ENCODE data around the gene CEP55. TPM values are rescaled to one million over a fixed set of nuclear protein-coding genes. Genes with fewer than 3 reads are reported as not detected.

Gene CEP55
- total RNA-seq, 2 experiments from 2014 or later: 0.16 to 0.17 TPM

DNA sequence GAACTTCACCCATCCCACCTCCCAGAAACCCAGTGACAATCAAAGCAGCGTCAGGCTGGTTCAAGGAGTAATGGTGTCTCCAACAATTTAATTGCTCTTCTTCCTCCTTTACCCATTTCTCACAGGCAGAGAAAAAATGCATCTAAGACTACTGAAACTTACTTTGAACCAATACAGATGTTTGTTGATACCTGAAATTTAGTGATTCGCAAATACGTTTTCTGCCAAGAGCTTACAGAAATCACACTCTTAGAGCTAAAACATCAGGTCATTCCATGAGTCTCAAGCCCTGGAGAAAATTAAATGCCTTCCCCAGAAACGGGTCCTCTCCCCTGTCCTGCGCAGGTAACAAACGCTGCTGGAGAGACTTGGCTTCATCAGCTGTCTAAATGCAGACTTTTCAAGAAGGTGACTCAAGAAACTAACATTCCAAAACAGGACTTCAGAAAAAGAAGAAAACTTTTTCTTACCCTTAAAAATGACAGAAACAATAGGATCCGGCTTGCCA, 14.7 kb upstream of the CEP55 start:
- H3K27ac ChIP-seq (ENCODE audit: low read depth in 1 of 2, low read length in 2 of 2): no peak overlapping the region
- H3K27ac Mint-ChIP-seq: no peak overlapping the region
- POLR2A ChIA-PET: interaction anchor here (1.0 to 3.0 kb wide), 5 partner anchors 9 to 113 kb away, joined by 4 to 29 read pairs (median 7); no protein-coding TSS in a partner anchor

DNA sequence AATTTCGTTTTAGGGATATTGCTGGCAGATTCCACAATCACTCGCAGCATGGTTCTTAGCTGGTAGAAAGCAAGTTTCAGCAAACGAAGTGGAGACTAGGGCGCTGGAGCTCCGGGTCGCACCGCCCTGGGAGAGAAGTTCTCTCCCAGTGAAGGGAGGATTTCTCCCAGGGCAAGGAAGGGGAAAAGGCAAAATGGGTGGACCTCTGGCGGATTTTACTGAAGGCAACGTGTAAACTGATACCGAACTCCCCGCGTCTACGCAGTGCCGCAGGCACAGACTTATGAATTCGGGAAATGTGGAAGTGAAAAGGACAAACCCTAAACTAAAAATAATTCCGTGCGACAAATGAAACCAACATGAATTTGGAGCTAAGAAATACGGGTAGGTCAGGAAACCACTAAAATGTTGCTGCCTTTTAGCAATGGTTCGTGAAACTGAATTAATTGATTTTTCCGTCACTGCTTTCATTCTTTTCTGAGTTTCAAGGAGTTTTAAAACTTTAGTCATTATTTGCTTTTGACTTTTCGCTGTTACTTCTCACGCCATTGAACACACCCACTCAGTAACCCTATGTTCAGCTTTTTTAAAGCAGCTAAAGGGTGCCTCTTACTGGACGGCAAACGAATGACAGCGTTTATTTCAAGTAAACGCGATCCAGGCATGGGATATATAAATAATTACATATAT, 14.1 kb upstream of the CEP55 start, which contains the start of gene MYOF:
TSS of gene MYOF (minus strand) at position 190 of the 690 bp plus-strand sequence. CDS start at position 50, 140 bp downstream.
- Mint-ChIP-seq H3K4me3 (peak within 1 kb of the TSS; percentile 84), H3K9me3 (no peaks in the 10 kb centered on the region), H3K36me3 (ENCODE audit: low read depth) (no peaks in the 10 kb centered on the region), H3K27me3 (peaks cover 48% of the 10 kb centered on the region), H3K27ac (no peak within 1 kb of the TSS), H3K4me1 (ENCODE audit: low read depth) (peaks cover 15% of the 10 kb centered on the region)
- Histone ChIP-seq H3K9me3 (ENCODE audit: control insufficient read depth in 1 of 2, insufficient read depth in 1 of 2, low read length in 2 of 2) (no peaks in the 10 kb centered on the region), H3K27ac (ENCODE audit: low read depth in 1 of 2, low read length in 2 of 2) (no peak within 1 kb of the TSS), H3K36me3 (ENCODE audit: insufficient read depth, low read length) (no peaks in the 10 kb centered on the region), H3K27me3 (ENCODE audit: control insufficient read depth in 1 of 2, insufficient read depth in 2 of 2, low read length in 2 of 2) (peaks cover 12 to 13% of the 10 kb centered on the region in 2 experiments), H3K4me1 (ENCODE audit: insufficient read depth, low read length) (peaks cover 11% of the 10 kb centered on the region), H3K4me3 (ENCODE audit: low read length) (peak within 1 kb of the TSS; percentile 57)
- CTCF ChIA-PET: interaction anchor here (0.8 to 5.1 kb wide), 18 partner anchors 8 to 639 kb away, joined by 3 to 82 read pairs (median 4); partner anchors contain the start of gene CEP55
- POLR2A ChIA-PET: interaction anchor here (1.0 to 3.0 kb wide), 8 partner anchors 9 to 113 kb away, joined by 3 to 29 read pairs (median 5); no protein-coding TSS in a partner anchor
- peak; percentile 96 for ATAC-seq (ENCODE audit: poor library complexity)
- DNase-seq: peak in 11 of 14 experiments; percentile 12 to 82 (median 27)
- intact Hi-C loops (cut with DNase I, micrococcal nuclease): loop anchor here (1.0 to 10.0 kb wide), 4 partner anchors 29 to 400 kb away; no protein-coding TSS in a partner anchor
- TF ChIP-seq, protein P1, sequence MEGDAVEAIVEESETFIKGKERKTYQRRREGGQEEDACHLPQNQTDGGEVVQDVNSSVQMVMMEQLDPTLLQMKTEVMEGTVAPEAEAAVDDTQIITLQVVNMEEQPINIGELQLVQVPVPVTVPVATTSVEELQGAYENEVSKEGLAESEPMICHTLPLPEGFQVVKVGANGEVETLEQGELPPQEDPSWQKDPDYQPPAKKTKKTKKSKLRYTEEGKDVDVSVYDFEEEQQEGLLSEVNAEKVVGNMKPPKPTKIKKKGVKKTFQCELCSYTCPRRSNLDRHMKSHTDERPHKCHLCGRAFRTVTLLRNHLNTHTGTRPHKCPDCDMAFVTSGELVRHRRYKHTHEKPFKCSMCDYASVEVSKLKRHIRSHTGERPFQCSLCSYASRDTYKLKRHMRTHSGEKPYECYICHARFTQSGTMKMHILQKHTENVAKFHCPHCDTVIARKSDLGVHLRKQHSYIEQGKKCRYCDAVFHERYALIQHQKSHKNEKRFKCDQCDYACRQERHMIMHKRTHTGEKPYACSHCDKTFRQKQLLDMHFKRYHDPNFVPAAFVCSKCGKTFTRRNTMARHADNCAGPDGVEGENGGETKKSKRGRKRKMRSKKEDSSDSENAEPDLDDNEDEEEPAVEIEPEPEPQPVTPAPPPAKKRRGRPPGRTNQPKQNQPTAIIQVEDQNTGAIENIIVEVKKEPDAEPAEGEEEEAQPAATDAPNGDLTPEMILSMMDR (IDR thresholded peaks at IDR 0.05): peak; percentile 69

More for the DNA sequence above, 14.7 kb upstream of the CEP55 start:
- Mint-ChIP-seq H3K4me1 (ENCODE audit: low read depth) (peaks cover 15% of the 10 kb centered on the region), H3K27me3 (peaks cover 48% of the 10 kb centered on the region), H3K4me3 (peak overlapping the region; percentile 84), H3K9me3 (no peaks in the 10 kb centered on the region), H3K36me3 (ENCODE audit: low read depth) (no peaks in the 10 kb centered on the region)
- no peak for DNase-seq
- Histone ChIP-seq H3K27me3 (ENCODE audit: control insufficient read depth in 1 of 2, insufficient read depth in 2 of 2, low read length in 2 of 2) (peaks cover 12 to 13% of the 10 kb centered on the region in 2 experiments), H3K4me3 (ENCODE audit: low read length) (peak overlapping the region; percentile 57), H3K4me1 (ENCODE audit: insufficient read depth, low read length) (peaks cover 11% of the 10 kb centered on the region), H3K9me3 (ENCODE audit: control insufficient read depth in 1 of 2, insufficient read depth in 1 of 2, low read length in 2 of 2) (no peaks in the 10 kb centered on the region), H3K36me3 (ENCODE audit: insufficient read depth, low read length) (no peaks in the 10 kb centered on the region)
- CTCF ChIA-PET: interaction anchor here (0.8 to 5.1 kb wide), 14 partner anchors 10 to 638 kb away, joined by 3 to 82 read pairs (median 4); partner anchors contain the start of gene CEP55
- TF ChIP-seq, protein P1 (IDR thresholded peaks at IDR 0.05): no peak
- ATAC-seq (ENCODE audit: poor library complexity): no peak
- intact Hi-C loops (cut with DNase I, micrococcal nuclease): loop anchor here (1.0 to 10.0 kb wide), 4 partner anchors 29 to 399 kb away; no protein-coding TSS in a partner anchor

DNA sequence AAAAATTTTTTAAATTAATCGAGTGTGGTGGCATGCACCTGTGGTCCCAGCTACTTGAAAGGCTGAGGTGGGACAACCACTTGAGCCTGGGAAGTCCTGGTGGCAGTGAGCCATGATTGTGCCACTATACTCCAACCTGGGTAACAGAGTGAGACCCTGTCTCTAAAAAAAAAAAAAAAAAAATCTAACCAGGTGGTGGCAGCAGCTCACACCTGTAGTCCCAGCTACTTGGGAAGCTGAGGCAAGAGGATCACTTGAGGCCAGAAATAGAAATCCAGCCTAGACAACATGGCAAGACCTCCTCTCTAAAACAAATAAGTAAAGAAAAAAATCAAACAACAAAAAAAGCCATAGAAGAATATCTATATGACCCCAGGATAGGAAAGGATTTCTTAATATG, 10.7 kb upstream of the CEP55 start:
- Histone ChIP-seq H3K36me3 (ENCODE audit: insufficient read depth, low read length) (no peaks in the 10 kb centered on the region), H3K27me3 (ENCODE audit: control insufficient read depth in 1 of 2, insufficient read depth in 2 of 2, low read length in 2 of 2) (peaks cover 12 to 13% of the 10 kb centered on the region in 2 experiments)

More for the DNA sequence above, 10.7 kb upstream of the CEP55 start:
- no peak for DNase-seq
- H3K4me3 Mint-ChIP-seq: no peak overlapping the region
- H3K4me1 ChIP-seq (ENCODE audit: insufficient read depth, low read length): peaks cover 11% of the 10 kb centered on the region
- H3K27ac Mint-ChIP-seq: no peak overlapping the region
- TF ChIP-seq, protein P1 (IDR thresholded peaks at IDR 0.05): no peak
- no peaks in the 10 kb centered on the region for H3K9me3 ChIP-seq (ENCODE audit: control insufficient read depth in 1 of 2, insufficient read depth in 1 of 2, low read length in 2 of 2)
- peaks cover 50% of the 10 kb centered on the region for H3K27me3 Mint-ChIP-seq
- CTCF ChIA-PET: interaction anchor here (2.2 kb wide), 1 partner anchor 110 kb away, joined by 7 read pairs; no protein-coding TSS in a partner anchor
- peaks cover 15% of the 10 kb centered on the region for H3K4me1 Mint-ChIP-seq (ENCODE audit: low read depth)
- POLR2A ChIA-PET: no interaction called here
- H3K9me3 Mint-ChIP-seq: no peaks in the 10 kb centered on the region
- no peak for ATAC-seq (ENCODE audit: poor library complexity)
- H3K27ac ChIP-seq (ENCODE audit: low read depth in 1 of 2, low read length in 2 of 2): no peak overlapping the region
- H3K4me3 ChIP-seq (ENCODE audit: low read length): no peak overlapping the region
- H3K36me3 Mint-ChIP-seq (ENCODE audit: low read depth): no peaks in the 10 kb centered on the region
- intact Hi-C loops (cut with DNase I, micrococcal nuclease): loop anchor here in 1 of 2 experiments (10.0 kb wide), 1 partner anchor 371 kb away; no protein-coding TSS in a partner anchor
